Fibroblast of skin of right biceps (primary cell): Measurements from ENCODE around the gene CD46.

Source experiments
- DNase-seq: peaks from one replicate; pipeline ENCODE4 v3.0.0-alpha.2; 2013

The CD46 gene

DNA sequence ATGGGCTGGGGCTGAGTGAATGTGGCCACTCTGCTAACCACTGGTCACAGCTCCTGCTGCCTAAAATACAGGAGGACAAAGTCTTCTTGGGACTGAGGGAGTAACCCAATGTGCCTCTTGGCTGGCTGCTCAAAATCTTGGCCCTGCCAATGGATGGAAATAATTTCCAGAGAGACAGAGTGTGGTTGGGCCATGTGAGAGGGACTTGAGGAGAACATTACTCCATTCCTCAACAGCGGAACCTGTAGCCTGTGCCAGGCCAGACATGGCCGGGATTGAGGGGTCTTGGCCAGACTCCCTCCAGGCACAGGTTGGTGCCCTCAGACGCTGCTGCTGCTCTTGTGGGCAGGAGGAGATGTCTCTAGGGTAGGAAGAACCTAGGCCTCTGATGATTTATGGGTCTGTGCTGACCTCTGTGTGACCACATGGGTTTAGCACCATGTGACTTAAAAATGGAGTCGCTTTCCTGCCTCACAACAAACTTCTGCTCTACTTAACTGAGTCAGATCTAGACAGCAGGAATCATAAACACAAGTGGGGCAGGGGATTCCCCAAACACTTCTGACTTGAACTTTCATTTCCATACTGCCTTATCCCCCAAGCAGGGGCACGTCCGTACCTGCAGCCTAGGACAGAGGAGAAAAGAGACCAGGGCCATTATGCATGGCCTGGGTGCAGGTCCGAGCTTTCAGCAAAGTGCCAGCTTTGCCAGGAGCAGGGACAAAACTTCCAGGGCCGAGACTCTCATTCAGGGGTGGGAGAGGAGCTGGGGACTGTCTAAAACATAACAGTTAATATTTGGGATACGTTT is 79.9 kb downstream of the CD46 start:
- DNase-seq, result no peak

- no peak for DNase-seq
Observed at GRCh38 chr1:207832796-207833195, 80.9 kb downstream of the CD46 start.

GRCh38 chr1:207833381-207833780 is 81.5 kb downstream of the CD46 start:
- DNase-seq, result no peak

GRCh38 chr1:207833956-207834660 is 82.3 kb downstream of the CD46 start:
- no peak for DNase-seq

- no peak for DNase-seq
Observed at GRCh38 chr1:207835958-207836357, 84.1 kb downstream of the CD46 start.

DNA sequence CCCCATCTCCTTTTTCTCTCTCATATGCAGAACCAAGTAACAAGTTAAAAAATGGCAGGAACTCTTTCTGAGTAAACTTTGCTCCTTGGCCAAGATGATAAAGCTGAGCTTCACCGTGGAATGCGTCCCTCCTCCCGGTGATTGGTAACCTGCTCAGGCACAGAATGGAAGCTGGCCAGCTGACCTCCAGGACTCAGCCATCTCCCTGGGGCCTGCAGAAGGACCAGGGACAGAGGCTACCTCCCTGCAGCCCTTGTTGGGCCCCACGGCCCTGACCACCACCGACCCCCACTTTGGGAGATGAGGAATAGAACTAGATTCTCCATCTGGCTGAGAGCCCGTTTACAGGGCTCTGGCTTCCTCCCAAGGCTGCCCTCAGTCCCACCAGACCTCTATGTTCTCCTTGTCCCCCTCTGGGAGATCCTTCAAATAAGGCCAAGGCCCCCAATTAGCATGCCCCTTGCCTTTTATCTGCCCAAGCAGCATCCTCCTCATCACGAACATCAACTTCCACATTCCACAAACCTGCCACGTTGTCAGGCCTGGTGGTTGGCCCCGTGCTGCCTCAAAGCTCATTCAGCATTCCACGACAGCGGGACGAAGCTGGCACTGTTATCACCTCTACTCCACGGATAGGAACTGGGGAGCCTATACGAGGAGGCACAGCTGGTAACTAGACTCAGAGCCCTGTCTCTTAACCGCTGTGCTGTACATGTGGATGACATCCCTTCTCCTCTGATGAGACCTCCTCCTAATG is 84.9 kb downstream of the CD46 start:
- no peak for DNase-seq

DNA sequence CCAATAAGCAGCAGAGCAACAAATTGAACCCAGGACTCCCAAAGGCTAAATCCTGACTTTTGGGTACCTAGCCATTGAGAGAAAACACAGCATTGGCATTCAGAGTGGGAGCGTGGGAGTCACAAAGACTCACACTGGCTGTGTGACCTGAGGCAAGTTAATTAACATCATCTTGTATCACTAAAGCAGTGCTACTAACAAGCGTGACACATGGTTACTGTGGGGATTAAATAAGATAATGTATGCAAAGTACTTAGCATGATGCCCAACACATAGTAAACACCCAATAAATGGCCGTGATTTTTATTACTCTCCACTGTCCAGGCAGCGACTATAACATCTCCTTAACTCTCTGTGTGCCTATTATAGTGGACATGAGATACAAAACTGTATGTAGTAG is 85.8 kb downstream of the CD46 start:
- DNase-seq, result no peak

DNA sequence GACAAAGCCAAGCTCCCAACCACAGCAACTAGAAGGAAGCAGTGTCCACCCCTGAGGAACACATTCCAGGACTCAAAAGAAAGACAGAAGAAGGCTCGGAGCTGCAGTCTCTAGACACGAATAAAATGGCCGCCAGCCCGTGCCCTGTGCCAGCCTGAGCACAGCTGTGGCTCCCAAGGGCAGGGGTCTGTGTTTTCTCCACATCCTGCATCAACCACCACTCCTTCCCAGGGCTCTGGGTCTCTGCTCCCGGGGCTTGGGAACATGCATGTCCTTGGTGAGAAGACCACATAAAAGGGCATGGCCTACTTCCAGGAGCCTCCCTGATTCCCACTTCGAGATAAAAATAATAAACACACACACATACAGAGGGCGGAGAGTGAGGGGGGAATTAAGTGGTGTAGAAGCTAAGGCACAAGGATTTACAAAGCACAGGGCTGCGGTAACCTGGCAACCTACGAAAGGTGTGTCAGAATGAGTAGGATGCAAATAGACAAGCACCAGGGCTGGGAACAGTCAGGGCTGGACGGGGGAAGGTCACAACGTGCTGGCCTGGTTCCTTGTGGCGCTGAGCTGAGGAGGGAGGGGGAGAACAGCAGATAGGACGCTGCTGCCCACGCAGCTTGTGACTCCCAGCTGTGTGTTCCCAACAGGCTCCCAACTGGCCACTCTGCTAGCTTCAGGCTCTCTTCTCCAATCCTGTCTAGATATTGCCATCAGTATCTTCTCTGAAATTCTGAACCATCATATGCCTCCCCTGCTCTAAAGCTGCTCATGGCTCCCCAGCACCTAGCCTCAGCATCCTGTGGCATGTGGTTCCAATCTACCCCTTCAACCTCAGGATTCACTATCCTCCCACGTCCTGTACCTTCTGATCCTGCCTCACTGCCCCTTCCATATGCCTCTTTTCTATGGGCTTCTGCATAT is 86.6 kb downstream of the CD46 start:
- DNase-seq, result no peak

DNA sequence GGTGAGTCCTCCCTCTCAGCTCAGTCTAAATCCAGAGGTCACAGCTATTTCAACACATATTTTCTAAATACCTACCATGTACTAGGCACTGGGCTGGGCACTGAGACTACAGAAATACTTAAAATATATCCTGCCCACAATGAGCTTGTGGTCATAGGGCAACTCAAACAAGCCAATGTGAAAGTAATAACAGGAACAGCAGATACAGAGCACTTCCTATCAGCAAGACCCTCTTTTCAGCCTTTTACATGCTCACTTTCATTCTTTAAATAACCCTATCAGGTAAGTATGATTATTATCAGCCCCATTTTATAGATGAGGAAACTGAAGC is 87.2 kb downstream of the CD46 start:
- DNase-seq, result no peak

GRCh38 chr1:207840380-207840779 is 88.5 kb downstream of the CD46 start:
- DNase-seq, result no peak

DNA sequence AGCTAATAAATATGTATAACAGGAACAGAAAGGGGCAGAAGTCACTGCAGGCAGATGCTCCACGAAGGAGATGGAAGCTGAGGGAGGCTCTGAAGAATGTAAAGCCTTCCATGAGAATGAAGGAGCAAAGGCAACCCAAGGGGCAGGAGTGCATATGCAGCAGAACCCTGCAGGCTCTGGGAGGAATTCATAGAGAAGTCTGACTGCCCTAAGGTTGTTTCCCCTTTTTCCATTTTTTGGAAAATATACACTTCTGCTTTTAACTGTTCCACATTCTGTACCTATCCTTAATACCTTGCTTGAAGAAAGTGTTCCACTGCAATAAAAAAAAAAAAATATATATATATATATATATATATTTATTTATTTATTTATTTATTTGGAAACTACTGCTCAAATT is 89.4 kb downstream of the CD46 start:
- DNase-seq, result no peak

GRCh38 chr1:207841901-207842300 is 90.0 kb downstream of the CD46 start:
- DNase-seq, result no peak

DNA sequence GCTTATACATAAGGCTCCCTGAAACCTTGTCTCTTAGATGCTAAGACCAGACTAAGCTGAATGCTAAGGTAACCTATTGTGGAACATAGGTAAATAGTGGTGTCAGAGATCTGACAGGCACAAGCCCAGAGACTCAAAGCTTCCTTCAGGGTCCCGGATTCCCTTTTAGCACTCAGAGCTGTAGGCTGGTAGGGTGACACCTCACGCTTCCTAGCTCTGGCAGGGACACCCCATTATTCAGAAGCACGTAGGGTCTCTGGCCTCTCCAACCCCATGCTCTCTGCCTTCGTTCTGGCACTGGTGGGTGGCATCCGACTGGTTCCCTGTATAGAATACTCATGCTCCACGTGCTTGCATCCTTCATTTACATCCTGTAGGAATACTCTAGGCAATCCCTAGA is 90.7 kb downstream of the CD46 start:
- no peak for DNase-seq

DNA sequence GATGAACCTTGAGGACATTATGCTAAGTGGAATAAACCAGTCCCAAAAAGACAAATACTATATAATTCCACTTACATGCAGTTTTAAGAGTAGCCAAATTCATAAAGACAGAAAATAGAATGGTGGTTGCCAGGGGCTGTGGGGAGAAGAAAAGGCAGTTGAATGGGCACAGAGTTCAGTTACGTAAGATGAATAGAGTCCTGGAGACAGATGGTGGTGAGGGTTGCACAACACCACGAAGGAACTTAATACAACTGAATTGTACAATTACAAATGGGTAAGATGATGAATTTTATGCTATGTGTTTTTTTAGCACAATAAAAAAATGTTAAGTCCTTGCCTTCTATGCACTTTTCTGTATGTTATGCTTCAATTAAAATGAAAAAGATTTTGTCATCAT is 92.5 kb downstream of the CD46 start:
- no peak for DNase-seq
